Epithelial cell of esophagus (primary cell): ENCODE measurements around the gene SUPT3H.
"Not testable (repeated sequence)": the region's sequence is repeated elsewhere in the genome, so short reads cannot be mapped to it uniquely, and the experiment has no call there.

Experiments used
- DNase-seq: peaks from one replicate; pipeline ENCODE4 v3.0.0; 2010; ENCODE audit warnings: low read depth
- H3K4me3 ChIP-seq: 2 replicates; pipeline ENCODE4 v1.5.1; 2011; ENCODE audit warnings: mild to moderate bottlenecking, low read length, control low read depth
- TF ChIP-seq, protein P1 (sequence below): IDR thresholded peaks from 2 replicates; pipeline ENCODE4 v1.5.1; 2011; ENCODE audit warnings: low read depth, mild to moderate bottlenecking, low read length, control low read depth, inconsistent platforms; ENCODE audit not compliant: insufficient read depth; ENCODE audit errors: missing control alignments

The SUPT3H gene

GRCh38 chr6:45047573-45047972 is 330.2 kb downstream of the SUPT3H start:
- TF ChIP-seq, protein P1, sequence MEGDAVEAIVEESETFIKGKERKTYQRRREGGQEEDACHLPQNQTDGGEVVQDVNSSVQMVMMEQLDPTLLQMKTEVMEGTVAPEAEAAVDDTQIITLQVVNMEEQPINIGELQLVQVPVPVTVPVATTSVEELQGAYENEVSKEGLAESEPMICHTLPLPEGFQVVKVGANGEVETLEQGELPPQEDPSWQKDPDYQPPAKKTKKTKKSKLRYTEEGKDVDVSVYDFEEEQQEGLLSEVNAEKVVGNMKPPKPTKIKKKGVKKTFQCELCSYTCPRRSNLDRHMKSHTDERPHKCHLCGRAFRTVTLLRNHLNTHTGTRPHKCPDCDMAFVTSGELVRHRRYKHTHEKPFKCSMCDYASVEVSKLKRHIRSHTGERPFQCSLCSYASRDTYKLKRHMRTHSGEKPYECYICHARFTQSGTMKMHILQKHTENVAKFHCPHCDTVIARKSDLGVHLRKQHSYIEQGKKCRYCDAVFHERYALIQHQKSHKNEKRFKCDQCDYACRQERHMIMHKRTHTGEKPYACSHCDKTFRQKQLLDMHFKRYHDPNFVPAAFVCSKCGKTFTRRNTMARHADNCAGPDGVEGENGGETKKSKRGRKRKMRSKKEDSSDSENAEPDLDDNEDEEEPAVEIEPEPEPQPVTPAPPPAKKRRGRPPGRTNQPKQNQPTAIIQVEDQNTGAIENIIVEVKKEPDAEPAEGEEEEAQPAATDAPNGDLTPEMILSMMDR, result no peak

DNA sequence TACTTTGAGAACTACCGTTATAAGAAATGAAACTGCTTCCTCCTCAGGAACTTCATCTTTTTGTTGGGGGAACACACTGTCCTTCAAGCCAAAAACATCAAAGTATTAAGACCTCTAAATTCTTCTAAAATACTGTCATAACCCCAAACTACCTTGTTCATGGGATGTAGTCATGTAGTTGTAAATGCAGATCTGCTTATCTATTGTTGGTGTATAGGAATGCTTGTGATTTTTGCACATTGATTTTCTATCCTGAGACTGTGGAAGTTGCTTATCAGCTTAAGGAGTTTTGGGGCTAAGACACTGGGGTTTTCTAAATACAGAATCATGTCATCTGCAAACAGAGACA is 332.5 kb downstream of the SUPT3H start:
- DNase-seq, result no peak
- no peak overlapping the region for H3K4me3 ChIP-seq
- TF ChIP-seq, protein P1, result no peak

More at GRCh38 chr6:45047573-45047972, 330.2 kb downstream of the SUPT3H start:
- H3K4me3 ChIP-seq, result no peak overlapping the region
- no peak for DNase-seq

DNA sequence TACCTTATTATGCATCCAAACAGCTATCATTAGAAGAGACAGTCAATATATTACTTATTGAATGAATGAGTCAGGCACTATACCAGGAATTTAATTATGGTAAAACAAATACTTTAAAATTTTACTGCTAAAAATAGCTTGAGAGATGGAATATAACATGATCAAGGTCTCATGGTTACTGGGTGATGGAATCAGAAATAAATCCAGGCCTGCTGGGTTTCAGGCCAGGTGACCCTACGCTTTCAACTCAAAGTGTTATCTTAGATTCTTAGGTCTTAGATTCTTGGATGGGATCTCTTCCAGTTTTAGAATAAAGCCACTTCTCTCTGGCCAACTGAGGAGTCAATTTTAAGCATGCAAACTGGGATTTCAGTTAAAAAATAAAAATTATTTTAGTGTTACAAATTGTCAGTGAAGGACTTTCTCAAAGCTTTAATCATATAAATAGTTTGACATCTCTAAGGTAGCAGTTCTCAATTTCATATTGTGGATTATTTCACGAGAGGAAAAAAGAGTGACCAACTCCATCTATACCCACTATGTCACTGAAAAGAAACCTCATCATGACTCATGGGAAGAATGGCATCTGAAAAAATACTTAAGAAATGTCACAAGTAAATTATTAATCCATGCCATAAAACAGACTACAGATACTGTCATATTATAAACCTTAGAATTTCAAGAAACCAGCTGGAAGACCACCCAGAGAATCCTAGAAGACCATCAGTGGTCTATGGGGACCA is 333.1 kb downstream of the SUPT3H start:
- peak; percentile 5 for DNase-seq

DNA sequence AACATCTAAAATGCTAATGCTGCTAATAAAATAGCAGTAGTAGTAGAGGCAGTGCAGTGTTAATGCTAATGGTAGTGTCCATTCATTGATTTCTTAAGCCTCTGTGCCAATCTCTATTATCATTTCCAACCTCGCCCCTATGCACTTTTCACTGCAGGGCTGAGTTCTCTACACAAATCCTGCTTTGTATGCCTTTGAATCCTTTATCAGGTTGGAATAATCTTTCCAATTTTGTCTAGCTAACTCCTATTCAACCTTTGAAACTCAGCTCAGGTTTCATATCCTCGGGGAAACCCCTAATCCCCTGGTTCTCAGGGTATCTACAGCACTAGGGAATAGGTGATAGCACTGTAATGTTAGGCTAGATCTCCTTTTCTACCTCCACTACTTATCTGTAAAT is 333.6 kb downstream of the SUPT3H start:
- H3K4me3 ChIP-seq, result no peak overlapping the region
- no peak for DNase-seq
- TF ChIP-seq, protein P1, result no peak

More for the DNA sequence above, 333.1 kb downstream of the SUPT3H start:
- H3K4me3 ChIP-seq, result no peak overlapping the region
- TF ChIP-seq, protein P1, result no peak

DNA sequence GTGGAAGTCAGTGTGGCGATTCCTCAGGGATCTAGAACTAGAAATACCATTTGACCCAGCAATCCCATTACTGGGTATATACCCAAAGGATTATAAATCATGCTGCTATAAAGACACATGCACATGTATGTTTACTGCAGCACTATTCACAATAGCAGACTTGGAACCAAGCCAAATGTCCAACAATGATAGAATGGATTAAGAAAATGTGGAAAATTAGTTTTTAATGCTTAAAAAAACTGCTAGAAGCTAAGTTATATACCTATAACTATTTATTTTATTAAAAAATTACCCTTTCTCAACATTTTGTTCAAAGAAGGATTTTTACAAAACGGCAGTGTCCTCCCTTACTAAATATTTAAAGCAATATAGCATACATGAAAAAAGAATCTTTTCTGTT is 335.1 kb downstream of the SUPT3H start:
- not testable (repeated sequence) for DNase-seq

GRCh38 chr6:45038226-45038625 is 339.5 kb downstream of the SUPT3H start:
- no peak overlapping the region for H3K4me3 ChIP-seq
- TF ChIP-seq, protein P1, result no peak
- DNase-seq, result no peak

More for the DNA sequence above, 335.1 kb downstream of the SUPT3H start:
- not testable (repeated sequence) for H3K4me3 ChIP-seq

GRCh38 chr6:45036103-45036502 is 341.6 kb downstream of the SUPT3H start:
- TF ChIP-seq, protein P1, result no peak
- DNase-seq, result no peak
- no peak overlapping the region for H3K4me3 ChIP-seq
